H1 (cell line): ENCODE data around the gene VSTM4. TPM values are rescaled to one million over a fixed set of nuclear protein-coding genes. Genes with fewer than 3 reads are reported as not detected.

Experiments
- CTCF ChIA-PET: fragments of 300-600 bp; sonication (Branson Sonifier 250); formaldehyde crosslinking; loops from one replicate; lab custom pipeline; 2021; ENCODE audit not compliant: partially characterized antibody; lab: Charles Lee
- POLR2A ChIA-PET: fragments of 300-600 bp; sonication (Branson Sonifier 250); formaldehyde crosslinking; loops from one replicate; lab custom pipeline; 2021; ENCODE audit warnings: inconsistent platforms; ENCODE audit not compliant: partially characterized antibody; lab: Charles Lee
- DNase-seq, 2 experiments: peaks; one replicate each; pipeline versions ENCODE4 v3.0.0 to v3.0.0-alpha.2; 2010 to 2022; ENCODE audit warnings: low spot score in 2 of 2, low read depth in 1 of 2, mixed read lengths in 1 of 2
- FAIRE-seq: peaks from 2 replicates; lab custom pipeline; 2011; peaks lifted over from hg19 to GRCh38; lab: Jason Lieb, UNC
- H2AFZ ChIP-seq: 2 replicates; pipeline ENCODE4 v1.8.1; 2012; ENCODE audit warnings: low read length, inconsistent platforms
- H2AK5ac ChIP-seq: 2 replicates; pipeline ENCODE4 v1.6.1; 2013; ENCODE audit warnings: low read depth, low read length
- H2BK120ac ChIP-seq: replicated peaks from 2 replicates; pipeline ENCODE3; 2013; ENCODE audit warnings: low read depth, low read length, inconsistent platforms
- H2BK12ac ChIP-seq: 2 replicates; pipeline ENCODE4 v1.6.1; 2013; ENCODE audit warnings: low read depth, low read length
- H2BK15ac ChIP-seq: 2 replicates; pipeline ENCODE4 v1.6.1; 2013; ENCODE audit warnings: low read length
- H2BK20ac ChIP-seq: 2 replicates; pipeline ENCODE4 v1.6.1; 2013; ENCODE audit warnings: low read length
- H2BK5ac ChIP-seq: 2 replicates; pipeline ENCODE4 v1.6.1; 2013; ENCODE audit warnings: low read depth, low read length
- H3K14ac ChIP-seq: 2 replicates; pipeline ENCODE4 v1.6.1; 2013; ENCODE audit warnings: inconsistent platforms; ENCODE audit not compliant: insufficient read length
- H3K18ac ChIP-seq: 2 replicates; pipeline ENCODE4 v1.6.1; 2013; ENCODE audit warnings: low read length; ENCODE audit errors: extremely low read depth
- H3K23ac ChIP-seq: 2 replicates; pipeline ENCODE4 v1.6.1; 2013; ENCODE audit warnings: inconsistent platforms; ENCODE audit not compliant: insufficient read length
- H3K23me2 ChIP-seq: 2 replicates; pipeline ENCODE4 v1.6.1; 2013; ENCODE audit warnings: low read depth, low read length
- H3K27ac ChIP-seq: 2 replicates; pipeline ENCODE4 v1.6.1; 2011; ENCODE audit warnings: low read depth, low read length, inconsistent platforms
- H3K27me3 ChIP-seq, 4 experiments: replicated peaks in 1 of 4; 1 replicate in 1 of 4; 2 replicates in 3 of 4; pipeline versions ENCODE4 v1.6.1 to v1.8.1; 2011 to 2013; ENCODE audit warnings: low read length in 3 of 4, mild to moderate bottlenecking in 3 of 4, inconsistent platforms in 2 of 4, mixed read lengths in 2 of 4, moderate library complexity in 1 of 4; ENCODE audit not compliant: control insufficient read depth in 3 of 4, insufficient read depth in 3 of 4; ENCODE audit errors: extremely low read depth in 1 of 4
- H3K36me3 ChIP-seq, 4 experiments: 2 replicates each; pipeline versions ENCODE4 v1.6.1 to v1.8.1; 2011 to 2013; ENCODE audit warnings: mild to moderate bottlenecking in 4 of 4, low read length in 3 of 4, moderate library complexity in 2 of 4, control low read depth in 1 of 4, inconsistent platforms in 1 of 4; ENCODE audit not compliant: insufficient read depth in 4 of 4, control insufficient read depth in 2 of 4
- H3K4ac ChIP-seq: replicated peaks from 2 replicates; pipeline ENCODE3; 2013; ENCODE audit warnings: low read length, low read depth, mixed read lengths, inconsistent platforms; ENCODE audit not compliant: insufficient read length
- H3K4me1 ChIP-seq, 4 experiments: replicated peaks in 1 of 4; 1 replicate in 1 of 4; 2 replicates in 3 of 4; pipeline versions ENCODE4 v1.6.1 to v1.8.1; 2011 to 2013; ENCODE audit warnings: low read length in 3 of 4, inconsistent platforms in 2 of 4, mixed read lengths in 1 of 4; ENCODE audit not compliant: insufficient read depth in 4 of 4, control insufficient read depth in 3 of 4
- H3K4me2 ChIP-seq, 2 experiments: 2 replicates each; pipeline versions ENCODE4 v1.6.1 to v1.8.1; 2011 to 2013; ENCODE audit warnings: low read depth in 2 of 2, low read length in 2 of 2, control low read depth in 1 of 2, inconsistent platforms in 1 of 2, mild to moderate bottlenecking in 1 of 2; ENCODE audit not compliant: insufficient read depth in 1 of 2
- H3K4me3 ChIP-seq, 4 experiments: fragments of 200-600, 300-600 bp in 1 of 4; sonication (generic), shearing (Covaris generic), sonication (Bioruptor Twin) in 1 of 4; 2 replicates each; pipeline versions ENCODE4 v1.5.1 to v1.8.1; 2011 to 2016; ENCODE audit warnings: low read length in 4 of 4, low read depth in 3 of 4, control low read depth in 2 of 4, inconsistent platforms in 2 of 4, mild to moderate bottlenecking in 2 of 4, mixed read lengths in 1 of 4, moderate library complexity in 1 of 4; ENCODE audit not compliant: insufficient read depth in 2 of 4; ENCODE audit errors: extremely low read depth in 1 of 4
- H3K56ac ChIP-seq: replicated peaks from 2 replicates; pipeline ENCODE3; 2013; ENCODE audit warnings: low read depth, mild to moderate bottlenecking, mixed read lengths, low read length, inconsistent platforms; ENCODE audit not compliant: insufficient read length
- H3K79me1 ChIP-seq: 2 replicates; pipeline ENCODE4 v1.6.1; 2013; ENCODE audit warnings: low read depth, low read length, control low read depth
- H3K79me2 ChIP-seq, 2 experiments: 2 replicates each; pipeline versions ENCODE4 v1.6.1 to v1.8.1; 2012 to 2013; ENCODE audit warnings: low read length in 2 of 2, mild to moderate bottlenecking in 2 of 2, inconsistent platforms in 1 of 2; ENCODE audit not compliant: insufficient read depth in 2 of 2, control insufficient read depth in 1 of 2
- H3K9ac ChIP-seq, 4 experiments: replicated peaks in 1 of 4; 1 replicate in 1 of 4; 2 replicates in 3 of 4; pipeline versions ENCODE4 v1.6.1 to v1.8.1; 2011 to 2013; ENCODE audit warnings: low read depth in 3 of 4, low read length in 3 of 4, control low read depth in 2 of 4, mild to moderate bottlenecking in 2 of 4, moderate library complexity in 2 of 4, inconsistent platforms in 1 of 4; ENCODE audit errors: extremely low read depth in 1 of 4
- H3K9me3 ChIP-seq, 2 experiments: 2 replicates each; pipeline versions ENCODE4 v1.6.1 to v1.8.1; 2012 to 2013; ENCODE audit warnings: mild to moderate bottlenecking in 2 of 2, moderate library complexity in 2 of 2, control low read depth in 1 of 2, inconsistent platforms in 1 of 2, low read depth in 1 of 2, low read length in 1 of 2, mixed read lengths in 1 of 2; ENCODE audit not compliant: insufficient read depth in 2 of 2
- H4K20me1 ChIP-seq, 2 experiments: replicated peaks in 1 of 2; 2 replicates each; pipeline versions ENCODE3 to v1.8.1; 2011 to 2013; ENCODE audit warnings: inconsistent platforms in 2 of 2, low read length in 2 of 2, mild to moderate bottlenecking in 1 of 2; ENCODE audit not compliant: insufficient read depth in 2 of 2, control insufficient read depth in 1 of 2
- H4K5ac ChIP-seq: 2 replicates; pipeline ENCODE4 v1.6.1; 2013; ENCODE audit warnings: low read length, low read depth, mixed read lengths, inconsistent platforms; ENCODE audit not compliant: insufficient read length
- H4K8ac ChIP-seq: 2 replicates; pipeline ENCODE4 v1.8.0; 2013; ENCODE audit warnings: mild to moderate bottlenecking, moderate library complexity, low read length, inconsistent platforms; ENCODE audit not compliant: insufficient read depth; ENCODE audit errors: extremely low read depth
- H4K91ac ChIP-seq: replicated peaks from 2 replicates; pipeline ENCODE3; 2013; ENCODE audit warnings: low read length, mixed read lengths, inconsistent platforms; ENCODE audit not compliant: insufficient read length
- BRCA1 ChIP-seq: IDR thresholded peaks from 2 replicates; pipeline ENCODE4 v1.6.1; 2012; ENCODE audit warnings: low read depth, low read length, improper control_type of control experiment
- EP300 ChIP-seq, 2 experiments: IDR thresholded peaks; 1 replicate in 1 of 2; 2 replicates in 1 of 2; pipeline ENCODE4 v1.6.1; 2011 to 2012; ENCODE audit warnings: low read depth in 2 of 2, low read length in 2 of 2, mild to moderate bottlenecking in 2 of 2, borderline replicate concordance in 1 of 2, inconsistent platforms in 1 of 2, moderate library complexity in 1 of 2
- HDAC6 ChIP-seq: IDR thresholded peaks from one replicate; pipeline ENCODE4 v1.7.1; 2012; ENCODE audit warnings: low read depth, mild to moderate bottlenecking, inconsistent platforms, low read length, moderate library complexity
- KDM1A ChIP-seq: fragments of 200-600, 300-600 bp; sonication (generic); IDR thresholded peaks from 2 replicates; pipeline ENCODE4 v1.7.1; 2016; ENCODE audit warnings: mild to moderate bottlenecking, low read length, borderline replicate concordance
- KDM4A ChIP-seq: IDR thresholded peaks from one replicate; pipeline ENCODE4 v1.7.1; 2012; ENCODE audit warnings: low read depth, mild to moderate bottlenecking, moderate library complexity, low read length, inconsistent platforms; ENCODE audit not compliant: severe bottlenecking
- RBBP5 ChIP-seq: IDR thresholded peaks from 2 replicates; pipeline ENCODE4 v1.7.1; 2012; ENCODE audit warnings: low read depth, mild to moderate bottlenecking, inconsistent platforms, low read length, moderate library complexity, borderline replicate concordance
- TAF1 ChIP-seq: IDR thresholded peaks from 2 replicates; pipeline ENCODE4 v1.6.1; 2011; ENCODE audit warnings: mild to moderate bottlenecking, low read depth, low read length
- ZNF274 ChIP-seq: IDR thresholded peaks from 2 replicates; pipeline ENCODE4 v1.7.0; 2012; ENCODE audit warnings: low read length, borderline replicate concordance; ENCODE audit errors: extremely low read depth
- whole genome bisulfite sequencing, 2 experiments: shearing (Covaris generic) in 1 of 2; methylation state at CpG; one replicate each; pipeline versions ENCODE4 v1.1.6 to v1.1.7; 2013 to 2015; ENCODE audit warnings: low lambda C conversion rate in 2 of 2, mixed read lengths in 2 of 2, inconsistent platforms in 1 of 2, low coverage in 1 of 2, missing lambda C conversion rate in 1 of 2; ENCODE audit not compliant: insufficient replicate concordance in 2 of 2, insufficient coverage in 1 of 2, insufficient read length in 1 of 2; ENCODE audit errors: extremely low coverage in 1 of 2, missing lambda C conversion rate in 1 of 2; 5-methylcytosine and 5-hydroxymethylcytosine counted together
- polyA plus RNA-seq, 7 experiments: library from polyadenylated mRNA; depleted of rRNA in 3 of 7; stranded (reverse) in 5 of 7; unstranded in 2 of 7; fragments of >200 nt in 5 of 7; fragments of 200-250 nt in 2 of 7; gene quantifications; 1 replicate in 5 of 7; 2 replicates in 1 of 7; 4 replicates in 1 of 7; pipeline versions ENCODE4 v1.2.1 to v1.2.3, GENCODE V29; 2011 to 2013; ENCODE audit warnings: missing spikeins in 2 of 7, mixed read lengths in 2 of 7
- total RNA-seq: library from RNA; stranded (reverse); fragmentation: NEBNext Ultra II Directional; extraction: Animal tissue kit (Norgen Biotek cat#: 25700); gene quantifications from 2 replicates; pipeline ENCODE4 v1.2.1, GENCODE V29; 2021
- TF ChIP-seq, protein P1 (sequence below), 3 experiments: IDR thresholded peaks; 1 replicate in 2 of 3; 2 replicates in 1 of 3; pipeline versions ENCODE4 v1.5.1 to v1.6.1; 2011; ENCODE audit warnings: low read length in 3 of 3, mild to moderate bottlenecking in 3 of 3, inconsistent platforms in 2 of 3, low read depth in 1 of 3, moderate library complexity in 1 of 3; ENCODE audit not compliant: insufficient read depth in 1 of 3; ENCODE audit errors: control extremely low read depth in 1 of 3
- TF ChIP-seq, protein P2 (sequence below): IDR thresholded peaks from 2 replicates; pipeline ENCODE4 v1.6.1; 2012; ENCODE audit warnings: inconsistent platforms

The VSTM4 gene
- total and polyA plus RNA-seq, 2 of the 8 experiments (the other 6 are each of a cell fraction or from before 2014, with no cell fraction given) = 0.48 to 0.73 TPM

DNA sequence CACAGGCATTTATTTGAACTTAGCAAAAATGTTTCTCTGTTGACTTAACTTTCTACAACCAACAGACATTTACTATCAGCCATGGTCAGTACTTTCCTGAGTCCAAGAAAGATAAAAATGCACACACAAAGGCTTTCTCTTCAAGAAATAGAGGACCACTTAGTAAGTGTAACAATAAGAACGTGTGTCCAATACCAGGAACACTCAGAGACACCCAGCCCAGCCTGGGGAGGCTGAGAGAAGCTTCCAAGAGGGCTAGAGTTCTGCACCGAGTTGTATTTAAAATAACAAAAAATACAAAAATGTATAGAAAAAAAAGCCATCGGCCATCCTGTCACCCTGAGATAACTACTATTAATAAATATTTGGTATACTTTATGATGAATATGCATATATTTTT lies 35.8 kb downstream of the VSTM4 start:
- H3K4me2 ChIP-seq = no peak overlapping the region
- no peak overlapping the region for H4K5ac ChIP-seq
- no peak overlapping the region for H4K91ac ChIP-seq
- H3K14ac ChIP-seq = no peak overlapping the region
- H2BK5ac ChIP-seq = no peak overlapping the region
- H2BK20ac ChIP-seq = no peak overlapping the region
- H3K9ac ChIP-seq = no peak overlapping the region
- no peak overlapping the region for H4K8ac ChIP-seq
- peaks cover 2 to 13% (median 3%) of the 10 kb centered on the region in 4 experiments for H3K4me1 ChIP-seq
- POLR2A ChIA-PET = no interaction called here
- H3K56ac ChIP-seq = no peak overlapping the region
- no peak overlapping the region for H3K4ac ChIP-seq
- H3K27ac ChIP-seq = no peak overlapping the region
- no peaks in the 10 kb centered on the region for H3K9me3 ChIP-seq
- H4K20me1 ChIP-seq = no peaks in the 10 kb centered on the region
- no peak overlapping the region for H2AFZ ChIP-seq
- H2BK15ac ChIP-seq = no peak overlapping the region
- no peaks in the 10 kb centered on the region for H3K36me3 ChIP-seq
- no peak overlapping the region for H3K23ac ChIP-seq
- H2BK12ac ChIP-seq = no peak overlapping the region
- H2BK120ac ChIP-seq = no peak overlapping the region
- CTCF ChIA-PET = interaction anchor here (3.1 kb wide), 1 partner anchor 84 kb away, joined by 12 read pairs; no protein-coding TSS in a partner anchor
- no peak overlapping the region for H3K18ac ChIP-seq
- H3K79me1 ChIP-seq = no peaks in the 10 kb centered on the region
- no peak overlapping the region for H3K4me3 ChIP-seq
- H3K23me2 ChIP-seq = no peaks in the 10 kb centered on the region
- DNase-seq (no peak), FAIRE-seq (no peak)
- H2AK5ac ChIP-seq = no peak overlapping the region
- H3K27me3 ChIP-seq = no peaks in the 10 kb centered on the region; a peak in 3 of 7 replicates
- H3K79me2 ChIP-seq = no peaks in the 10 kb centered on the region
- 74% methylated on average over 3 of the region's 3 CpGs; no CpG with 5 or more reads in 1 of the 2 experiments for WGBS, 2 experiments
- no peak for TF ChIP-seq HDAC6
- no peak for TF ChIP-seq BRCA1
- no peak for TF ChIP-seq KDM1A
- TF ChIP-seq ZNF274 = no peak
- no peak for TF ChIP-seq TAF1
- TF ChIP-seq KDM4A = no peak
- no peak for TF ChIP-seq RBBP5
- no peak for TF ChIP-seq EP300 (IDR thresholded peaks at IDR 0.05; ENCODE audit: borderline replicate concordance in 1 of 2, low read depth in 2 of 2, low read length in 2 of 2)
- TF ChIP-seq, protein P1, sequence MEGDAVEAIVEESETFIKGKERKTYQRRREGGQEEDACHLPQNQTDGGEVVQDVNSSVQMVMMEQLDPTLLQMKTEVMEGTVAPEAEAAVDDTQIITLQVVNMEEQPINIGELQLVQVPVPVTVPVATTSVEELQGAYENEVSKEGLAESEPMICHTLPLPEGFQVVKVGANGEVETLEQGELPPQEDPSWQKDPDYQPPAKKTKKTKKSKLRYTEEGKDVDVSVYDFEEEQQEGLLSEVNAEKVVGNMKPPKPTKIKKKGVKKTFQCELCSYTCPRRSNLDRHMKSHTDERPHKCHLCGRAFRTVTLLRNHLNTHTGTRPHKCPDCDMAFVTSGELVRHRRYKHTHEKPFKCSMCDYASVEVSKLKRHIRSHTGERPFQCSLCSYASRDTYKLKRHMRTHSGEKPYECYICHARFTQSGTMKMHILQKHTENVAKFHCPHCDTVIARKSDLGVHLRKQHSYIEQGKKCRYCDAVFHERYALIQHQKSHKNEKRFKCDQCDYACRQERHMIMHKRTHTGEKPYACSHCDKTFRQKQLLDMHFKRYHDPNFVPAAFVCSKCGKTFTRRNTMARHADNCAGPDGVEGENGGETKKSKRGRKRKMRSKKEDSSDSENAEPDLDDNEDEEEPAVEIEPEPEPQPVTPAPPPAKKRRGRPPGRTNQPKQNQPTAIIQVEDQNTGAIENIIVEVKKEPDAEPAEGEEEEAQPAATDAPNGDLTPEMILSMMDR (IDR thresholded peaks at IDR 0.05; ENCODE audit: control extremely low read depth in 1 of 3, insufficient read depth in 1 of 3, low read depth in 1 of 3, low read length in 3 of 3) = no peak
- TF ChIP-seq, protein P2, sequence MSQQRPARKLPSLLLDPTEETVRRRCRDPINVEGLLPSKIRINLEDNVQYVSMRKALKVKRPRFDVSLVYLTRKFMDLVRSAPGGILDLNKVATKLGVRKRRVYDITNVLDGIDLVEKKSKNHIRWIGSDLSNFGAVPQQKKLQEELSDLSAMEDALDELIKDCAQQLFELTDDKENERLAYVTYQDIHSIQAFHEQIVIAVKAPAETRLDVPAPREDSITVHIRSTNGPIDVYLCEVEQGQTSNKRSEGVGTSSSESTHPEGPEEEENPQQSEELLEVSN = no peak
